AG09319 (cell line): ENCODE measurements around the gene MED26.
A peak's percentile ranks its signal among the peaks of the same experiment; 100 is the strongest.

ENCODE experiments used
- DNase-seq: peaks from one replicate; pipeline ENCODE4 v3.0.0-alpha.2; 2010; ENCODE audit warnings: low read depth; ENCODE audit errors: extremely low read depth
- TF ChIP-seq, protein P1 (sequence below): IDR thresholded peaks from 2 replicates; pipeline ENCODE4 v1.5.1; 2011; ENCODE audit warnings: low read depth, mild to moderate bottlenecking, inconsistent platforms, low read length, moderate library complexity

The MED26 gene

GRCh38 chr19:16584248-16585093 is 43.5 kb downstream of the MED26 start:
- DNase-seq: peak; percentile 10
- TF ChIP-seq, protein P1, sequence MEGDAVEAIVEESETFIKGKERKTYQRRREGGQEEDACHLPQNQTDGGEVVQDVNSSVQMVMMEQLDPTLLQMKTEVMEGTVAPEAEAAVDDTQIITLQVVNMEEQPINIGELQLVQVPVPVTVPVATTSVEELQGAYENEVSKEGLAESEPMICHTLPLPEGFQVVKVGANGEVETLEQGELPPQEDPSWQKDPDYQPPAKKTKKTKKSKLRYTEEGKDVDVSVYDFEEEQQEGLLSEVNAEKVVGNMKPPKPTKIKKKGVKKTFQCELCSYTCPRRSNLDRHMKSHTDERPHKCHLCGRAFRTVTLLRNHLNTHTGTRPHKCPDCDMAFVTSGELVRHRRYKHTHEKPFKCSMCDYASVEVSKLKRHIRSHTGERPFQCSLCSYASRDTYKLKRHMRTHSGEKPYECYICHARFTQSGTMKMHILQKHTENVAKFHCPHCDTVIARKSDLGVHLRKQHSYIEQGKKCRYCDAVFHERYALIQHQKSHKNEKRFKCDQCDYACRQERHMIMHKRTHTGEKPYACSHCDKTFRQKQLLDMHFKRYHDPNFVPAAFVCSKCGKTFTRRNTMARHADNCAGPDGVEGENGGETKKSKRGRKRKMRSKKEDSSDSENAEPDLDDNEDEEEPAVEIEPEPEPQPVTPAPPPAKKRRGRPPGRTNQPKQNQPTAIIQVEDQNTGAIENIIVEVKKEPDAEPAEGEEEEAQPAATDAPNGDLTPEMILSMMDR: no peak

DNA sequence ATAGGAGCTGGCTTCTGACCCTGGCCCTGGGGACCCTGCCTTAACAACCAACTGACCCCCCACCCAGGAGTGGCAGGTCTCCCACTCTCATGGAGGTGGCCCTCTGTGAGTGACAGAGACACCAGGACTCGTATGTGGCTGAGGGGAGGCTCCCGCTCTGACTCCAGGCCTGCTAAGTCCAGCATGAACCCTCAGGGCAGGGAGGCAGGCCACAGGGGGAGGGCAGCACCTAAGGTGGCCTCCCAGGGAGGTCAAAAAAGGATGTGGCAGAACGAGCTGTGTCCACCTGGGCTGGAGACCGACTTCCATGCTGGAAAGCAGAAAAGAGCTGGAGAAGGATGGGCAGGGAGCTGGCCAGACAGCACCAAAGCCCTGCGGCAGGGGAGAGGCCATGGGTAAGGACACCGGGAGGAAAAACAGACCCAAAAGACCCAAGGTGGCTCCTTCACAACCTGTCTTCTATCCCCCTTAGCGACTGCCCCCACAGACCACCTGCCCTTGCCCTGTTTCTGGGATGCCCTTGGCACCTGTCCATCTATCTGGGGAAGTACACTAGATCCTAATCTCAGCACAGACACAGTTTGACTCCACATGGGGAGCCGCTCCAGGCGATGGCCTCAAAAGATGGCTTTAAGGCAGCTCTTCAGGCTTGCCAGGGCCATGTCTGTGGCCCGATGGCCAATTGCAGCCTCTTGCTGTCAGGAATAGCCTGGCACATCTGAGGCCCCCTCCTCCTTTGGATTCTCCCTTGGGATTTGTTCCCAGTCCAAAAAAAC is 45.3 kb downstream of the MED26 start:
- DNase-seq: no peak
- TF ChIP-seq, protein P1: no peak

GRCh38 chr19:16581971-16582343 is 46.0 kb downstream of the MED26 start:
- DNase-seq: no peak
- TF ChIP-seq, protein P1: no peak

GRCh38 chr19:16581145-16581970 is 46.6 kb downstream of the MED26 start:
- no peak for DNase-seq
- TF ChIP-seq, protein P1: no peak

DNA sequence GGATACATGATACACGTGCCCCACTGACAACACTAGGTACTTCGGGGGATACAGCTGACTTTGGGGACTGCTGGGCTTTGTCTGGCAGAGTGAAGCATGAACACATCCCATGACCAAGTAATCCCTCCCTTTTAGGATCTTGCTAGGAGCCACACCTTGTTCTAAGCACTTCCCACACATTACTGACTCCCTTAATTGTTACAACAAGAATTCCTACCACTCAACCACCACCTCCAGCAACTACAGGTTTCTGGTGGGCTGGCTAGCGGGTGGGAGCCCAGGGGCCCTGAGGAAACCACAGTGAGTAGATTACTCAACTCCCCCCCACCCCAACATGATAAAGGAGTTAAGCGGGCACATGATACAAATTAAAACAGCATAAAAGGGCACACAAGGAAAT is 48.6 kb downstream of the MED26 start:
- DNase-seq: no peak
- TF ChIP-seq, protein P1: no peak

GRCh38 chr19:16577531-16577985 is 50.4 kb downstream of the MED26 start:
- TF ChIP-seq, protein P1: no peak
- DNase-seq: no peak
